22Rv1 (cell line): Measurements from ENCODE around the gene ROBO4.

Experiments used
- CTCF ChIP-seq: fragments of 450-650 bp; IDR thresholded peaks from 2 replicates; pipeline ENCODE4 v1.5.1; 2017; ENCODE audit warnings: mild to moderate bottlenecking
- ZFX ChIP-seq: fragments of 450-650 bp; IDR thresholded peaks from 2 replicates; pipeline ENCODE4 v1.6.1; 2017; ENCODE audit warnings: antibody characterized with exemption, borderline replicate concordance

GRCh38 chr11:124928942-124929665 is 31.4 kb upstream of the ROBO4 start:
- TF ChIP-seq CTCF (no peak), ZFX (no peak)
